Esophagus muscularis mucosa (tissue), 4 donors: ENCODE measurements around the gene PHACTR3.

Experiments used
- CTCF ChIP-seq, 3 experiments: fragments of 200-600 bp in 2 of 3; fragments of 450-650 bp in 1 of 3; sonication (generic) in 2 of 3; IDR thresholded peaks; one replicate each; pipeline ENCODE4 v1.5.1; 2017 to 2019; ENCODE audit warnings: antibody characterized with exemption in 3 of 3, mild to moderate bottlenecking in 2 of 3, moderate library complexity in 1 of 3
- EP300 ChIP-seq: sonication (generic); formaldehyde crosslinking; IDR thresholded peaks from one replicate; pipeline ENCODE4 v1.6.1; 2017; ENCODE audit warnings: antibody characterized with exemption
- POLR2A ChIP-seq: fragments of 450-650 bp; IDR thresholded peaks from one replicate; pipeline ENCODE4 v1.6.1; 2017; ENCODE audit warnings: antibody characterized with exemption, moderate library complexity, mild to moderate bottlenecking, low read depth

GRCh38 chr20:59845472-59845871 is 241.1 kb downstream of the PHACTR3 start:
- TF ChIP-seq CTCF (IDR thresholded peaks at IDR 0.05): no peak
- TF ChIP-seq EP300: no peak
- TF ChIP-seq POLR2A: no peak
